ENCODE measurements around the gene KCNG2. TPM values are rescaled to one million over a fixed set of nuclear protein-coding genes. Genes with fewer than 3 reads are reported as not detected.

Gene KCNG2
- total and polyA plus RNA-seq, 4 experiments from 2014 or later, result not detected

DNA sequence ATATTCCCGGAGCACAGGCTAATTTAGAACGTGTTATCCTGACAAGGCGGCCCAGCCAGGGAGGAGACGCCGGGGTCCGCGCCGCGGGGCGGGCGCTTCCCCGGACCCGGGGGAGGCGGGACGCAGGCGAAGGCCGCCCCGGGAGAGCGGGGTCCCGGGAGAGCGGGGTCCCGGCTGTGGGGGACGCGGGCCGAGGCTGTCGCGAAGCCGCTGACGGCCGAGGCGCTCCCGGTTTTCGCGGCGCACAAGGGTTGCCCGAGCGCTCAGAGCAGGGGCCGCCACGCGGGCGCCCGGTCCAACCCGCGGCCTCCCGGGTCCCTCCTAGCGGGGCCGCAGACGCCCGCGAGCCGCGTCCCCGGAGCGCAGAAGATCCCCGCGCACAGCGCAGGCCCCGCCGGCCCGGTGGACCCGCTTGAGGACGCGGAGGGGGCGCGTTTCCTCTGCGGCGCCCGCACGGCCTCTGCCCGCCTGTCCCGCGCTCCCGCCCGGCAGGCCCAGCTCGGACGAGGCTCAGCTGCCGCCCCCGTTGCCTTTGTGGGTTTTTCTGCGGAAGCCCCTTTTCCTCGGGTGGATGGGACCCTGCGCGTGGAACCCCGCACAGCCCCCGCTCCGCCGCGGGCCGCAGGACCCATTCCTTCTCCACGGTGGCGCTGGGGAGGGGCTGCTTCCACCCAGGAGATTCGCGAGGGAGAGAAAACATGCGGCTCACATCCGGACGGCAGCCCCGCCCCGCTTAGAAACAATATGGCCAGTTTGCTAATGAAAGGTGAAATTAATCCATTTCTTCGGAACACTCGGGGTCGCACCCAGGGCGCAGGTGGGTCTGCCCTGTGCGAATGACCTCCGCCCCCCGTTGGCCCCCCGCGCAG, 9.6 kb upstream of the KCNG2 start:
- Histone ChIP-seq H3K4me1 (ENCODE audit: insufficient read depth, low read length) (no peaks in the 10 kb centered on the region), H3K9me3 (ENCODE audit: control insufficient read depth in 1 of 2, low read length in 2 of 2) (no peaks in the 10 kb centered on the region), H3K4me3 (ENCODE audit: low read length in 2 of 2) (no peak overlapping the region), H3K27me3 (ENCODE audit: insufficient read depth, low read length) (no peaks in the 10 kb centered on the region), H3K36me3 (ENCODE audit: insufficient read depth, low read length) (no peaks in the 10 kb centered on the region), H3K27ac (ENCODE audit: low read depth, low read length) (no peak overlapping the region)
- no peak overlapping the region for H3K4me3 Mint-ChIP-seq
- ChIA-PET POLR2A (ENCODE audit: partially characterized antibody) (no interaction called here), CTCF (ENCODE audit: partially characterized antibody) (no interaction called here)
- no peak for DNase-seq
- H3K4me1 Mint-ChIP-seq, result peaks cover 0 to 10% (median 3%) of the 10 kb centered on the region in 4 donors
- H3K27ac Mint-ChIP-seq, result no peak overlapping the region
- peaks cover 34 to 47% of the 10 kb centered on the region in 2 donors for H3K27me3 Mint-ChIP-seq
- intact Hi-C loops (cut with micrococcal nuclease), result no loop called here
- no peaks in the 10 kb centered on the region for H3K36me3 Mint-ChIP-seq
- H3K9me3 Mint-ChIP-seq, result peaks cover 0 to 2% (median 0%) of the 10 kb centered on the region in 8 donors

DNA sequence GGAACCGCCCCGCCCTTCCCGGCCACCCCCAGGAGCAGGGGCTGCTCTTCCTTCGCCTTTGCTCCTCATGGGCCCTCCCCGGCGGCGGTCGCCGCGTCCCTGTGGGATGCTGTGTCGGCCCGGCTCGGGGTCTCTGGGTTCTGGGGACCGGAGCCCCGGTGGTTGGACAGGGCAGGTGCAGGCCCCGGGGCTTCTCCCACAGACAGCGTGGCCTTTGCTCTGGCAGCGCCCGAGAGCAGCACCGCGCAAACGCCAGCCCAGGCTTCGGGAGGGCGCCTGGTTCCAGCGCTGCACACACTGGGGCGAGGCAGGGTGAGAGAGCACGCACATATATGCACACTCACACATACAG, 9.0 kb upstream of the KCNG2 start:
- intact Hi-C loops (cut with micrococcal nuclease), result no loop called here
- H3K9me3 ChIP-seq (ENCODE audit: control insufficient read depth in 1 of 2, low read length in 2 of 2), result no peaks in the 10 kb centered on the region
- no peak overlapping the region for H3K4me3 ChIP-seq (ENCODE audit: low read length in 2 of 2)
- H3K27me3 ChIP-seq (ENCODE audit: insufficient read depth, low read length), result no peaks in the 10 kb centered on the region
- H3K4me1 ChIP-seq (ENCODE audit: insufficient read depth, low read length), result no peaks in the 10 kb centered on the region
- H3K36me3 ChIP-seq (ENCODE audit: insufficient read depth, low read length), result no peaks in the 10 kb centered on the region
- no peak overlapping the region for H3K27ac ChIP-seq (ENCODE audit: low read depth, low read length)
- ChIA-PET POLR2A (ENCODE audit: partially characterized antibody) (no interaction called here), CTCF (ENCODE audit: partially characterized antibody) (no interaction called here)
- no peak for DNase-seq
- H3K4me3 Mint-ChIP-seq, result no peak overlapping the region
- no peaks in the 10 kb centered on the region for H3K36me3 Mint-ChIP-seq
- H3K27me3 Mint-ChIP-seq, result peaks cover 34 to 46% of the 10 kb centered on the region in 2 donors
- peaks cover 0 to 10% (median 3%) of the 10 kb centered on the region in 4 donors for H3K4me1 Mint-ChIP-seq
- no peak overlapping the region for H3K27ac Mint-ChIP-seq
- peaks cover 0 to 2% (median 0%) of the 10 kb centered on the region in 8 donors for H3K9me3 Mint-ChIP-seq

DNA sequence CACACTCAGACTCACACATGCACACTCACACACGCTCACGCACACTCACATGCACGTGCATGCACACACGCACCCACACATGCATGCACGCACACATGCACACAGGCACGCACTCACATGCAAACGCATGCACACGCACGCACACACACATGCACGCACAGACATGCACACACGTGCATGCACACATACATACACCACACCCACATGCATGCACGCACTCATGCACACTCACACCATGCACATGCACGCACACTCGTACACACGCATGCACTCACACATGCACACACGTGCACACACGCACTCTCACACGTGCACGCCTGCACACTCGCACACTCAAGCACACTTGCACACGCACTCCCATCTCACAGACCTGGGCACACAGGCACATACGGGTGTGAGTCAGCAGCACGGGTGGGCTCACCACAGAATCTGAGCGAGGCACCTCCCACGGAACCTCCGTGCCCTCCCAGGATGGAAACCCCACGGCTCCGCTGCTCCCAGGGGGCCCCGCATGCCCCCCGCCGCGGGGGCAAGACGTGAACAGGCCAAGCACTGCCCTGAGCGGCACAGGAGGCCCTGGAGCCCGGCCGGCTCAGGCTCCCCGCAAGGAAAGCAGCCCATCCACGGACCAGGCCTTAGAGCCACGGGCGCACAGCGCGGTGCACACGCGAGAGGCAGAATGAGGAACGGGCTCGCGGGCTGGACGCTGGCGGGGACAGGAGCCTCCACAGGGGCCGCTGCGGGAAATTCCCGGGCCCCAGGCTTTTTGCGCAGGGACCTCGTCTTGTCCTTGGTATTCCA, 8.4 kb upstream of the KCNG2 start:
- Mint-ChIP-seq H3K27me3 (peaks cover 32 to 42% of the 10 kb centered on the region in 2 donors), H3K27ac (no peak overlapping the region), H3K9me3 (peaks cover 0 to 2% (median 0%) of the 10 kb centered on the region in 8 donors), H3K36me3 (no peaks in the 10 kb centered on the region), H3K4me3 (no peak overlapping the region), H3K4me1 (peaks cover 0 to 10% (median 3%) of the 10 kb centered on the region in 4 donors)
- no peaks in the 10 kb centered on the region for H3K36me3 ChIP-seq (ENCODE audit: insufficient read depth, low read length)
- CTCF ChIA-PET (ENCODE audit: partially characterized antibody), result no interaction called here
- POLR2A ChIA-PET (ENCODE audit: partially characterized antibody), result no interaction called here
- no peak overlapping the region for H3K27ac ChIP-seq (ENCODE audit: low read depth, low read length)
- H3K9me3 ChIP-seq (ENCODE audit: control insufficient read depth in 1 of 2, low read length in 2 of 2), result no peaks in the 10 kb centered on the region
- intact Hi-C loops (cut with micrococcal nuclease), result no loop called here
- no peaks in the 10 kb centered on the region for H3K27me3 ChIP-seq (ENCODE audit: insufficient read depth, low read length)
- no peaks in the 10 kb centered on the region for H3K4me1 ChIP-seq (ENCODE audit: insufficient read depth, low read length)
- H3K4me3 ChIP-seq (ENCODE audit: low read length in 2 of 2), result no peak overlapping the region
- no peak for DNase-seq

DNA sequence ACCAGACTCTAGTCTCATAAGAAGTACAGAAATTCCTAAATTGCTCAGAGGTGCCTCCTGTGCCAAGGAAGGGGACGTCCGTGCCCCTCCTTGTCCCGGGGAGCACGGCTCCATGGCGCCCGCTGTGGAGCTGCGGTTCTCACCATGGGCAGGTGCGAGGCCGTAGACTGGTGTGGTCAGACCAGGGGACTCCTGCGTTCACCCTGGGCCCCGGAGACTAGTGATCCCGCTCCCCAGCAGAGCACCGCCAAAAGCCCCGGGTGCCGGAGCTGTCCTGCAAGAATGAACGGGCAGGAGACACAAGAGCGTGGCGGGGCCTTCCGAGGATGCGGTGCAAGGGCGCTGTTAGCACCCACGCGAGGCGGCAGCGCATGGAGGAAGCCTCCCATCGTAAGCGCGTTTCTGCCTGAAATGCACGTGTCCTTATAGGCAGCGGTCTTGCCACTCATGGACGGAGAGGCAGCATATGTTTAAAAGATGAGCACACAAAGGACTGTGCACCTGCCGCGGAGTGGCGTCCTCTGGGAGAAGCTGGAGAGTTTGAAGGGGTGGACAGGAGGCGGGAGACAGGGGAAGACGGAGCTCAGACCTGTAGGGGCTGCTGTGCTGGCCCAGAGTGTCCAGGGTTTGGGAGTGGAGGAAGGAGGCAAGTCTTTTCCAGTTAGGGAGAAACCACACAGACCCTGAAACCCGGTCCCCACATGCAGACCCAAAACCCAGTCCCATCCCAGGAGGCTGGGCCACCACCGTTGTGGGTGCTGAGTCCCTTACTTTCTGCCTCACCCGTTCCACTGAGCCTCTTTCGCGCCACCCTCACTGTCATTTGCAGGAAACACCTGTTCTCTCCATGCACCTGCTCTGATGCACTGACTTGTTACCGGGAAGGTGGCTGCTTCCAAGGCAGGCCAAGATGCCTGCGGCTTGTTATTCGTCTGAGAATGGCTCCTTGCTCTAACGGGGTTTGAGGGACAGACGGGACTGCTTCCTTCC, 7.5 kb upstream of the KCNG2 start:
- H3K4me3 Mint-ChIP-seq, result no peak overlapping the region
- intact Hi-C loops (cut with micrococcal nuclease), result no loop called here

DNA sequence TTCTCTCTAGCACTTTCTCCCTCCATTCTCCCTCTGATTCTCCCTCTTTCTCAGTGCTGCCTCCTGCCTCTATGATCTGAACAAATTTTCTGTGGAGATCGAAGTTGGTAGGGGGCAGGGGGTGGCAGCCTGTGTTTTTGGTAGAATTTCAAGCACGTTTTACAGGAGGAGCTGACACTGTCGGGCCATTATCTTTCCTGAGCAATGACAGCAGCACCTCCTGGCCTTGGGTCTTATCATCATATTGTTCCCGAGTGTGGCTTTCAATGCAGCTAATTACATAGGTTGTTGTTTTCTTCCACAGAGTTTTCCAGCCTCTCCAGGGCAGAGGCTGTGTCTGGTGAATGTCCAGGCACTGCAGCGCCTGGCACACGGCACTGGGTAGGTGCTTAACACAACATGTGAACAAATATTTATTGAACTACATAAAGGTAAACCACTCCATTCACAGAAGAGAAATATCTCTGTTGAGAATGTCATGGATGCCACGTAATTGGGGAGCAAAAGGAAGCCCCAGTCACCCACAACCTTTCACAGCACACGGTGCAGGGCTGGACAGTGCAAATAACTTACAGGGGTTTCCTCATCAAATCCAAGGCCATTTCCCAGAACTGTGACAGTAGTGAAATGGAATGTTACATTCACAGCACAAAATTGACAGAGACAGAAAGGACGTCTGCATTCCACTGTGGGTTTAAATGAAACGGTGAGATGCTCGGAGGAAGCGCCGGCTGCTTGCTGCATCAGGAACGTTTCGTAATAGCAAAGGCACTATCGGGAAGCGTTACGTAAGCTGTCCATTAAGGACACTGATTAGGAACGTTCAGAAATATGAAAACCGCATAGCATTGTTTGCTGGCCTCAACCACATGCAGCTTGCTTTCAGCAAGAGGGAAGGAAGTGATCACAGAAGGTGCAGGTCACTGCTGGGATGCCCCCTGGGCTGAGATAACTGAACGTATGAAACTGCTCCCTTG, 6.5 kb upstream of the KCNG2 start:
- no peaks in the 10 kb centered on the region for H3K27me3 ChIP-seq (ENCODE audit: insufficient read depth, low read length)
- Mint-ChIP-seq H3K27me3 (peaks cover 37 to 45% of the 10 kb centered on the region in 2 donors), H3K27ac (peak overlapping the region in 1 of 7 donors; percentile 23), H3K9me3 (peaks cover 0 to 2% (median 0%) of the 10 kb centered on the region in 8 donors), H3K36me3 (no peaks in the 10 kb centered on the region), H3K4me3 (no peak overlapping the region), H3K4me1 (peaks cover 0 to 11% (median 3%) of the 10 kb centered on the region in 4 donors)
- intact Hi-C loops (cut with micrococcal nuclease), result no loop called here
- CTCF ChIA-PET (ENCODE audit: partially characterized antibody), result no interaction called here
- no peak overlapping the region for H3K4me3 ChIP-seq (ENCODE audit: low read length in 2 of 2)
- POLR2A ChIA-PET (ENCODE audit: partially characterized antibody), result no interaction called here
- no peaks in the 10 kb centered on the region for H3K4me1 ChIP-seq (ENCODE audit: insufficient read depth, low read length)
- no peaks in the 10 kb centered on the region for H3K36me3 ChIP-seq (ENCODE audit: insufficient read depth, low read length)
- H3K27ac ChIP-seq (ENCODE audit: low read depth, low read length), result no peak overlapping the region
- no peak for DNase-seq
- H3K9me3 ChIP-seq (ENCODE audit: control insufficient read depth in 1 of 2, low read length in 2 of 2), result no peaks in the 10 kb centered on the region

More for the DNA sequence above, 7.5 kb upstream of the KCNG2 start:
- H3K36me3 ChIP-seq (ENCODE audit: insufficient read depth, low read length), result no peaks in the 10 kb centered on the region
- Mint-ChIP-seq H3K36me3 (no peaks in the 10 kb centered on the region), H3K4me1 (peaks cover 0 to 10% (median 3%) of the 10 kb centered on the region in 4 donors), H3K9me3 (peaks cover 0 to 2% (median 0%) of the 10 kb centered on the region in 8 donors), H3K27me3 (peaks cover 38 to 42% of the 10 kb centered on the region in 2 donors), H3K27ac (no peak overlapping the region)
- DNase-seq, result no peak
- CTCF ChIA-PET (ENCODE audit: partially characterized antibody), result no interaction called here
- H3K4me3 ChIP-seq (ENCODE audit: low read length in 2 of 2), result no peak overlapping the region
- H3K27me3 ChIP-seq (ENCODE audit: insufficient read depth, low read length), result no peaks in the 10 kb centered on the region
- H3K27ac ChIP-seq (ENCODE audit: low read depth, low read length), result no peak overlapping the region
- no peaks in the 10 kb centered on the region for H3K9me3 ChIP-seq (ENCODE audit: control insufficient read depth in 1 of 2, low read length in 2 of 2)
- POLR2A ChIA-PET (ENCODE audit: partially characterized antibody), result no interaction called here
- H3K4me1 ChIP-seq (ENCODE audit: insufficient read depth, low read length), result no peaks in the 10 kb centered on the region

DNA sequence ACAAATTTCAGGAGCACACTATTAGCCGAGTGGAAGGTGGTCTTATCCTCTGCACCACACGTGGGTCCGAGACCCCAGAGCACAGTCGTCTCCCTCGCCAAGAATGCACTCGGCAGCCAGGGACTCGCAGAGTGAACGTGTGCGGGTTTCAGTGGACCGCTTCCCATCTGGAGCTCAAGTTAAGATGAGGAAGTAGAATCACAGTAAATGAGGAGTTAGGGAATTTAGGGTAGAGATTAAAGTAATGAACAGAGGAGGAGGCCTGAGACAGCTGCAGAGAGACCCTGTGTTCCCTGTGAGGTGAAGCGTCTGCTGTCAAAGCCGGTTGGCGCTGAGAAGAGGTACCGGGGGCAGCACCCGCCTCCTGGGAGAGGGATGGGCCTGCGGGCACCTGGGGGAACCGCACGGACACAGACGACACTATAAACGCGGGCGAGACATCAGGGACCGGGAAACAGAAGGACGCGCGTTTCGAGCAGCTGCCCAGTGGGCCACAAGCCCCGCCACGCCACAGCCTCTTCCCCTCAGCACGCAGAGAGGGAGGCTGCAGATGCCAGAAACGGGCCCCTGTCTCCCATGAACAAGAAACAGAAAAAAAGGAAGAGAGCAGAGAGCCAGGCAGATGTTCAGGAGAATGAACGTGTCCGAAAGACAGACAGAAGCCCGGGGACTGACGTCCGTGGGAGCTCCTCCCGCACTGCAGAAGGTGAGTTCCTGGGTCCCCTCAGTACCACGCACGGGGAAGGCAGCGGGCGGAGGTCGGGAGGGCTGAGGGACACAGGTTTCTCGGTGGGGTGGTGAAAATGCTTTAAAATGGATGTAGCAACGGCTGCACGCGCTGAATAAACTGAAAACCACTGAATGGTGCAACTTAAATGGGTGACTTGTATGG, 5.4 kb upstream of the KCNG2 start:
- no peak for DNase-seq
- Histone ChIP-seq H3K4me1 (ENCODE audit: insufficient read depth, low read length) (no peaks in the 10 kb centered on the region), H3K27ac (ENCODE audit: low read depth, low read length) (no peak overlapping the region), H3K27me3 (ENCODE audit: insufficient read depth, low read length) (no peaks in the 10 kb centered on the region), H3K9me3 (ENCODE audit: control insufficient read depth in 1 of 2, low read length in 2 of 2) (no peaks in the 10 kb centered on the region), H3K4me3 (ENCODE audit: low read length in 2 of 2) (no peak overlapping the region), H3K36me3 (ENCODE audit: insufficient read depth, low read length) (no peaks in the 10 kb centered on the region)
- POLR2A ChIA-PET (ENCODE audit: partially characterized antibody), result no interaction called here
- no peak overlapping the region for H3K4me3 Mint-ChIP-seq
- peaks cover 0 to 2% of the 10 kb centered on the region in 2 donors for H3K36me3 Mint-ChIP-seq
- peaks cover 42 to 43% of the 10 kb centered on the region in 2 donors for H3K27me3 Mint-ChIP-seq
- H3K27ac Mint-ChIP-seq, result no peak overlapping the region
- peaks cover 2 to 18% (median 6%) of the 10 kb centered on the region in 4 donors for H3K4me1 Mint-ChIP-seq
- peaks cover 0 to 2% (median 0%) of the 10 kb centered on the region in 8 donors for H3K9me3 Mint-ChIP-seq
- CTCF ChIA-PET (ENCODE audit: partially characterized antibody), result no interaction called here
- intact Hi-C loops (cut with micrococcal nuclease), result no loop called here
